Stimulated activated CD4-positive, alpha-beta T cell treated with anti-CD3 and anti-CD28 coated beads, Interleukin-2, amount 100 ng/mL, for 48 hours (primary cell): Measurements from ENCODE around the gene RS1.
A peak's percentile ranks its signal among the peaks of the same experiment; 100 is the strongest.

ENCODE experiments used
- DNase-seq, 2 donors: peaks; one replicate each; pipeline ENCODE4 v3.0.0-alpha.2; 2020

Gene RS1

DNA sequence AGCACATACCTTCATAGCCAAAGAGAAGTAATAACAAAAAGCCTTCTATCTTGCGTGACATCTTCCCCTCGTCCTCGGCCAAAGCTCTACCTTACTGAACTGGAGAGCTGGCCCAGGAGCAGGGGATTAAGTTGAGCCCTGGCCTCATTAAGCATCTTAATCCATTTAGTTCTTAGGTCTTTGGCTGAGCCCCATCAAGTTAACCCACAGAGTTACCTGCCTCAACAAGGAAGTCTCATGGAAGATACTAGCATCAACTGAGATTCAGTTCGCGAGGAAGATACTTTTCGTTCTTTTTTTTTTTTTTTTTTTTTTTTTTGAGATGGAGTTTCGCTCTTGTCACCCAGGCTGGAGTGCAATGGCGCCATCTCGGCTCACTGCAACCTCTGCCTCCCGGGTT, at the start of gene RS1:
Gene RS1 (minus strand): TSS at position 101 of the 400 bp plus-strand sequence. CDS start 40 bp downstream, at position 61.
- no peak for DNase-seq

DNA sequence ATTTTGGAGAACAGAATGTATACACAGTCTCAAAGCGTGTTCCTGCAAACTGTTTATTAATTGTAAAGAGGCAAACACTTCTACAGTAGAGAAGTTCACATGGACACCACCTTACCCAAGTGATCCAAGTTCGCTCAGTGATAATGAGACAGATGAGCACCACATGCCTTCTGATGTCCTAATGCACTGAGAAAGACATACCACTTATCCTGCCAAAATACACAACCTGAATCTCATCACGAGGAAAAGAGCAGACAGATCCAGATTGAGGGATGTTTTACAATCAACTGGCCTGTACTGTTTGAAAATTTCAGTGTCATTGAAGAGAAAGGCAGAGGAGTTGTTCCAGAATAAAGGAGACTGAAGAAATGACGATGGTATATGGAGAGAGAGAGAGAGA, 47.9 kb upstream of the RS1 start:
- no peak for DNase-seq

DNA sequence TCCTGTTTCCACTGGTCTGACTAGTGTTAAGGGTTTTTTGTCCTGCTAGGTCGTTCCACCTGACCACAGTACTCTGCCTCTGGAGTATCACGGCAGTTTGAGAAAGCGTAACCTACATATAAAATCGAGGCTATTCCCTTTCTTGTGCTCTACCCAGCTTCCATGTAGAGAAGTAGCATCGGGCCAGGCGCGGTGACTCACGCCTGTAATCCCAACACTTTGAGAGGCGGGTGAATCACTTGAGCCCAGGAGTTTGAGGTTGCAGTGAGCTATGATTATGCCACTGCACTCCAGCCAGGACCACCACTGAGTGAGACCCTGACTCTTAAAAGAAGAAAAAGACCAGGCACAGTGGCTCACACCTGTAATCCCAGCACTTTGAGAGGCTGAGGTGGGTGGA, 43.0 kb upstream of the RS1 start:
- DNase-seq = no peak

DNA sequence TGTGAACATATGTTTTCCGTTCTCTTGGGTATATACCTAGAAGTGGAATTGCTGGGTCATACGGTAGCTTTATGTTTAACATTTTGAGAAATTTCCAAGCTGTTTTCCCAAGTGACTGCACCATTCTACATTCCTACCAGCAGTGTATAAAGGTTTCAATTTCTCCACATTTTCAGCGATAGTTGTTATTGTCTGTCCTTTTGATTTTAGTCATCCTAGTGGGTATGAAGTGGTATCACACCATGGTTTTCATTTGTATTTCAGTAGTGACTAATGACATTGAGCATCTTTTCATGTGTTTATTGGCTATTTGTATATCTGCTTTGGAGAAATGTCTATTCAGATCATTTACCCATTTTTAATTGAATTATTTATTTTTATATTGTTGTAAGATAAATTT, 37.9 kb upstream of the RS1 start:
- no peak for DNase-seq

DNA sequence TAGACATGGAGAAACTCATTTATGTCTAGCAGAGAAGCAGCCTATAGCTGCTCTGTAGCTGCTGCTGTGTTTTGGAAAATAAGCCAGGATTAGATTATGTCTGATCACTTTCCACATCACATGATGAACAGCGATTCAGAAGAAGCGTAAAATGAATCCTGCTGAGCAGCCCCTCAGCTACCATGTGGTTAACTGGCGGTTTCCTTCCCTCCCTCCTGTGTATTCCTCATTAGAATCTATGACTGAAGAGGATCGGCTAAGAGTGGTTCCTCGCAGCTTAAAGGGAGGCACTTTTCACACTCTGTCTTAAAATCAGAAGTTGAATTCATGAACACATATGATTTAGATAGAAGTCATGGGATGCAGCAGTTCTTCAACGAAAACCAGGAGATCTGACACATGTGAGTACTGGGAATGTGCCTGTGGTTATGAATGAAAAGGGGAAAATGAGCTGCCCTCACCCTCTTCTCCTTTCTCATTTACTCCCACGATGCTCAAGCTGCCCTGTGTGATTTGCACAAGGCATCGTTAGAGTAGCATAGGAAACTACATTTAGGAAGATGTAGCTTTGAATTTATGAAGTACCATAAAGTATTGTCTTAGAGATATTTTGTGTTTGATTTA, 35.6 kb upstream of the RS1 start, which contains the start of gene PPEF1:
Gene PPEF1 (plus strand): TSS at position 220 of the 624 bp plus-strand sequence. CDS start 136 bp downstream, at position 356.
- DNase-seq = no peak

DNA sequence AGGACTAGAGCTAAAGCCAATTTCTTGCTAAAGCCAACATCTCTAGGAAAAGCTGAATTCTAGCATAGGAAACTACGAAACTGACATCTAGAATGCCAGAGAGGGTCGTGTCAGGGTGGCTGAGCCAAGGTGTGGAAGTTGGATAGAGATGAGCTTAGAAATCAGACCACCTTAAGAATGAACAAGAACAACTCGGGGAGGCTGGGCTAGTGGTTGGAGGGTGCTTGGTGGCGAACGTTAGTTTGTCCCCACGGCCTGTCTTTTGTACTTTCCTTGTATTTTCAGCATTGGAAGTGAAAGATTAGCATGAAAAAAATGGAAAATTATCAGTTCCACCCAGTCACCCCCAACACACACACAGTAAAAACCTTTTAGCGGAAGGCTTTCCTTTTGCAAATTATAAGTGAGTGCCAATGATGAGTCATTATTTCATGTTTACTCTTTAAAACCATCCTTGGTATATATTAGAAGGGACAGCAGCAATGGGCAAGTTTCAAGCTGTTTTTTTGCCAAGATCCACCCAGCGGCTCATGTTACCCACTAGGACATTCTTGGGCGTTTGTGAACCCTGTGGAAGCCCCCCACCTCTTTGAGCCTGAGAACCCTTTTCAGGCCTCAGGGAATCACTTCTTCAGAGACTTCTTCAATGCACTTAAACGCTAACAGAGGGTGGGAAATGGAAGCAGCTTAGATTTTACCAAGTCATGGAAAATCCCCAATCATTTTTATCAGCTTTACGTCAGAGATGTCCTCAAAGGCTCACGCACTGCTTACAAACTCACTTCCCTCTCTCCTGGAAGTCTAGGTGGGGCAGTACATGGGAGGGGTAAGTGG, 30.7 kb upstream of the RS1 start:
- DNase-seq = no peak

DNA sequence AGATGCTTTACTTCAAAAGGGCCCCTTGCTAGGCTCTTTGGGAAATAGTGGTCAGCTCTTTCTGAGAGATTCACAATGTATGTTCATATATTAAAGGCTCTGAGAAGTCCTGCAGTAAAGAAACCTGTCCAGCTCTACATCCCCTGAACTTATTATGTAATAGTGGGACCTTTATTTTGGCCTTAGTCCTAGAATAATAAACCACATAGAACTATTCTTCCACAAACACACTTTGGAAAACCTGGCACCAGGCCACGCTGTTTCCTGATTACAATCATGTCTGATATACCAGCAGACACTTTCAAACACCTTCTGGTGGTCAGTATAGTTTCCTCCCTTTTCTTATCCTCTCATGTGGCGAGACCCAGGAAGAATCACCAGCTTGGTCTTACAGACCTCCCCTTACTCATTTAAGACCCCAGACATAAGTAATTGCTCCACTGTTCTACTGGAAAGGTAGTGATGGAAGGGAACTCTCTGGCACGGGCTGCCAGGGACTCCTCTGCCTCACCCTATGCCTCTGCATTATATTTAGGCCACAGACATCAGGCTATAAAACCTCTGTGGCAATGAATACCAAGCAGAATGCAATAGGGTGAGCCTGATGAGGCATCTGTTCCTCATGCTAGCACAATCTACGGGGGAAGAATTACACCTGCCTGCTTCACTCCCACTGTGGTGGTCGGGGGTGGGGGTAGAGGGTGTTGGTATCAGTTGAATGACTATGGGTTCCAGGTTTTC, 29.9 kb upstream of the RS1 start:
- DNase-seq = no peak

DNA sequence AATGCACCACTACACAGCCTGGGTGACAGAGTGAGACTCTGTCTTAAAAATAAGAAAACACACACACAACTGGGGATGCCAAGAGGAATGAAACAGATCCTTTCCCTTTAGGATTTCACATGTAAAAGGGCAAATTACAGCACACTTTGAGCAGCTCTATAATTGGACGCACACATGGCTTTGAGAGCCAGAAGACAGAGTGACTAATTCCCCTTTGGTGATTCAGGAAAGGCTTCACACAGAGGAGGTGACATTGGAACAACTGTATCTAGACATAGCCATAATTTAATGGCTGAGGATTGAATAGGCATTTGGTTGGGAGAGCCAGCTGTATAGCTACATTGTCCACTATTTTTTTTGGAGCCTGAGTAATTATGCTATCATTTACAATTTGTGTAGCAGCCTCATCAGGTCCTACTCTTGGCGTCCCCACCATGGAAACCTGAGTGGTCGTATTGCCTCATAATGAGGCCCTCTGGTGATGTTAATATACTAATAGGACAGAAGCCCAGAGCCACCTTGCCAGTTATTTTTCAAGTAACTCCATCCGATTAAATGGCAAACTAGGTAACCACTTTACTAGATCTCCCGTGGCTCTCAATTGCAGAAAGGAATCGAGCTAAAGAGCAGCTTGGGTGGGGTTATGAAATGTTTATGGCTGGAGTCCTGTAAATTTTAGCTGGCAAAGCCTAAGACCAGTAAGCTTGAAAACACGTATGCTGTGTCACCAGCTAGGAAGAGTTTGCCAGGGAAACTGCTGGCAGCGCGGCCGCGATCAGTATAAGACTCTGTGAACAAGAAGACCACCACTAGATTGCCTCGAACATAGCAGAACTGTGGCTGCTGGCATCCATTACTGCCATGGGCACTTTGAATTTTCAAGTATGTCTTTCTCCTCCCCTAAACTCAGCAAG, 27.1 kb upstream of the RS1 start:
- no peak for DNase-seq

DNA sequence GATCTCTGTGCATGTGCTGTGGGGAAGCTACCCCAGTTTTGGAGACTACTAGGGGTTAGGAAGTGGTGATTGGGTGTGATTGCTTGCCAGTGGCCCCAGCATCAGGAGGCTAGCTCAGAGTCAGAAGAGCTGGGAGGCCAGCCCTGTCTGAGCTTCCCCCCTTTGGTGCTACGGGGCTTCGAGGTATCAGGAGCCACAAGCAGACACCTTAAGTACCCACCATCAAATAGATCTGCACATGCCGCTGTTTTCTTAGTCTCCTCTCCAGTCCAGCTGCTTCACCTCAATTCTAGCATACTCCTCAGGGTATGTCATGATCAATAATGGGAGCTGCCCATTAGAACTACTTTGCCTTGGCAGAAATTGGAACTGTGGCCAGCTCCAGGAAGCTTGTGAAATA, 24.7 kb upstream of the RS1 start:
- no peak for DNase-seq

DNA sequence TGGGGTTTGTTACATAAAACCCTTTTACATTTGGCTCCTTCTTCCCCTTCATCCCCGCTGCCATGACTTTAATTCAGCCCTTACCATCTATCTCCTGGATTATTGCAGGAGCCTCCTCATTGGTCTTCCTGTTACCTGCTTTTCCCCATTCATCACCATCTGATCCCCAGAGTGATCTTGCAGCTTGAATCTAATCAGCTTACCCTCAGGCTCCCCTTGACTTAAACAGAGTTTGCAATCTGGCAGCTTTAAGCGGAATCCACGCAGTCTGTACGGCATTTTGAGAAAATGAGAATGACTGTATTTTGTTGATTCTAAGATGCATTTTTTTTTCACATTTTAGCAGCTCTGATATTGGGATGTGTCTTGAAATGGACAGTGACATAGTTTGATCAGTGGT, 20.6 kb upstream of the RS1 start:
- DNase-seq = no peak

DNA sequence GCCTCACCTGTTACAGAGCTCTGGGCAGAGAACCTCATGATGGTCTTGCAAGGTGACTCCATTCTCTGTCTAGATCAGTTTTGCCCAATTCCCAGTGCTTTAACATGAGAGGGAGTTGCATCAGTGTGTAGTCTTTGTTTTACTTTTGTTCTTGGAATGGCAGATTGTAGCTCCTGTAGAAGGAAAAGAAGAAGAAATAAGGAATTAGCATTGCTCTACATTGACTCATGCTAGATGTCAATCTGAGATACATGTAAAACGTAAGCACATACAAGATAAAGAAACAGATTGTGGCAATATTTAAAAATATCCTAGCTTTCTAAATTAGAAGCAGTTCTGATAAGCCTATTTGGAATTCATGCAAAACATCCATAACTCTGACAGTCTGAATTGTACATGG, 19.5 kb upstream of the RS1 start:
- DNase-seq = no peak

DNA sequence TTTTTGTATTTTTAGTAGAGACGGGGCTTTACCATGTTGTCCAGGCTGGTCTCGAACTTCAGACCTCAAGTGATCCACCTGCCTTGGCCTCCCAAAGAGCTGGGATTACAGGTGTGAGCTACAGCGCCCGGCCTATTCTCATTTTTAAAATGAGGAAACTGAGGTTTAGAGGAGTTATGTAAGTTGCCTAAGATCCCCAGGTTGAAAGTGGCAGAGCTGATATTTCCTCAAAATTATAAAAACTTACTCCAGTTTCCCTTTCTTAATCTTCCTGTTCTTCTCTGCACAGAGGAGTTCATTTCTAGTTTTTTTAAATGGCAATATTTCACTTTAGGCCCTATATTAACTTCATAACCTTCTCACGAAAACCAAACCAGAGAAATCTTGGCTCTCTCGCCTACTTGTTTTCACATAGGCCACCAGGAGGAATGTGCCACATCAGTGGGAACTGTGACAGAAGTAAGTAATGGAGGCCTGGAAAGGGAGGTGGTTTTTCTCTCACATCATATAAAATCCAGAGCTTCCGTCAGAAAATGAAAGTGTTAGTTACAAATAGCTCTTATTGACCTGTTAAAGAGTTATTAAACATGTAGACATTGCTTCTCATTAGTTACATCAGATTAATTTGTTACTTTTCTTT, 16.1 kb upstream of the RS1 start:
- DNase-seq = no peak

DNA sequence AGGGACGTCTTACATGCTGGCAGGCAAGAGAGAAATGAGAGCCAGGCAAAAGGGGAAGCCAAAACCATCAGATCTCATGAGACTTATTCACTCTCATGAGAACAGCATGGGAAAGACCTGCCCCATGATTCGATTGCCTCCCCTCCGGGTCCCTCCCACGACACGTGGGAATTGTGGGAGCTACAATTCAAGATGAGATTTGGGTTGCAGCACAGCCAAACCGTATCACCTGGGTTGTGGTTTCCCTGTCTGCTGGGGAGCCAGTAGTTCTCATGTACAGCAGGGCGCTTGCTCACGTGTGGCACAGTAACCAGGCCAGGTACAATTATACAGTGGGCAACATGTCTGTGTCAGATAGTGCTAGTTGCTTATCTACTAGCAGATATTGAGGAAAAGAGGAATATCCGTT, 11.1 kb upstream of the RS1 start:
- DNase-seq = no peak

DNA sequence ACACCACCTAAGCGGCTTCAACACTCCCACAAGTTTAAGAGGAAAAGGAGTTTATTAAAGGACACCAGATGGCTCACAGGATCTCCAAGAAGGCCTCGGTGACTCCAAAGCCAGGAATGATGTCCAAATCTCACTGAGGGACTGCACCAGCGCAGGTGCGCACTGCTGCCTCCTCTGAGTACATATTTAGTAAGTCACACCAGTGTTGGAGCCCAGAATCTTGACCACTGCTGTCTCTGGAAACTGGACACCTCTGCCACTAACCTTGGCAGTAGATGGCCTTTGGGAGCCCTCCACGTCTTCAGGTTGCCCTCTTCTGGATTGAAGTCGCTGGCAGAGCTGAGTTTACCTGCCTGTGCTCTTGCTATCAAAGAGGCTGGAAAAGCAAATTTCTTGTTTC, 10.1 kb upstream of the RS1 start:
- no peak for DNase-seq

DNA sequence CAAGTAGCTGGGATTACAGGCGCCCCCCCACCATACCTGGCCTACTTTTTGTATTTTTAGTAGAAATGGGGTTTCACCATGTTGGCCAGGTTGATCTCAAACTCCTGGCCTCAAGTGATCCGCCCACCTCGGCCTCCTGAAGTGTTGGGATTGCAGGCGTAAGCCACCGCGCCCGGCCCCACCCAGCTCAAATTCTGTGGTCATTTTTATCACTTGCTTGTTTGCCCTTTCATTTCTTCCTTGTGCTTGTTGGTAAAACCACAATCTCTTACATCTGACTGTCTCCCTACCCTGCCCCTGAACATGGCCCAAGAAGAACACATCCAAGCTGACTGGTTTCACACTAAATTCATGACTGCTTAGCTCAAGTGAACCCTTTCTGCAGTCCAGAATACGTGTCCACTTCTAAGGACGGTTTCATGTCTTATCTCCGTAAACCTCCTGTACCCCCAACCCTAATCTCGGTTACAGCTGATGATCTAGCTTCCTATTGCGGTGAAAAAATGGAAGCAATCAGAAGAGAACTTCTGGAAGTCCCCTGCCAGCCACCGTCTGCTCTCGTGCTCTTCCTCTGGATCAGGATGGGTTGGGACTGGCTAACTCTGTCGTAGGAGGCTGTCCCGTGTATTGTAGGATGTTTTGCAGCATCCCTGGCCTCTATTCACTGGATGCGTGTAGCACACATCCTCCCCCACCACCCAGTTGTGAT, 5.4 kb upstream of the RS1 start:
- no peak for DNase-seq

DNA sequence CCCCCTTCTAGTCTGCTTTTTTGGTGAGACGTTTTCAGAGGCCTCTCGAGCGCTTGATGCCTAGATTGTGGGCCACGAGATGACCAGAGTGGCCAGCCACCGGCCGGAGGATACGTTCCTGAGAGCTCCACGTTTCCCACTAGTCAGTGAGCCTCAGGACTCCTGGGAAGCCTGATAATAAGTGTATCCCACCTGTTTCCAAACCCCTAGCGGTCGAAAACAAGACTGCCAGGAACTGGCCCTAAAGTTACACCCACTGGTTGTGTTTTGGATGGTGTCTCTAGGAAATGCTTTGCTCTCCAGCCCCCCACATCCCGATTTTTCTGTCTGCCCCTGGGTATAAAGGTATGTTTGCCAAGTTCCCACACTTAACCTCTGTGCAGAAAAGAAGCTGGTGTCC, 4.6 kb upstream of the RS1 start:
- no peak for DNase-seq

DNA sequence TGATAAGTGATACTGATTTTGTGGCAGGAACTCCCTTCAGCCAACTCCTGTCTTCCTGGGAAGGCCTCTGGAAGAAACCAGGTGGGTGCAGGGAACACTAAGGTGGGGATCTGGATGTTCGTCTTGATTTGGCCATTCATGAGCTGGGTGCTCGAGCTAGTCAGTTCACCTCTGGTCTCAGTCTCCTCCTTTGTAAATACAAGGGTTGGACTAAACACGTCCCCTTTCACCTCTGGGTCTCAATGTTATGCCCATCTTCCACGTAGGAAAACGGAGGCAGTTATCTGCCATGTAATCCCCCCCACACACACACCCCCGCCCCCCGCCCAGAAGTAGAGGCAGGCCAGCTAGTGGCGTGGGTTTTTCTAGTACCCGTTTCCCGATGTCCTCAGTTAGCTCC, 4.1 kb upstream of the RS1 start:
- no peak for DNase-seq

DNA sequence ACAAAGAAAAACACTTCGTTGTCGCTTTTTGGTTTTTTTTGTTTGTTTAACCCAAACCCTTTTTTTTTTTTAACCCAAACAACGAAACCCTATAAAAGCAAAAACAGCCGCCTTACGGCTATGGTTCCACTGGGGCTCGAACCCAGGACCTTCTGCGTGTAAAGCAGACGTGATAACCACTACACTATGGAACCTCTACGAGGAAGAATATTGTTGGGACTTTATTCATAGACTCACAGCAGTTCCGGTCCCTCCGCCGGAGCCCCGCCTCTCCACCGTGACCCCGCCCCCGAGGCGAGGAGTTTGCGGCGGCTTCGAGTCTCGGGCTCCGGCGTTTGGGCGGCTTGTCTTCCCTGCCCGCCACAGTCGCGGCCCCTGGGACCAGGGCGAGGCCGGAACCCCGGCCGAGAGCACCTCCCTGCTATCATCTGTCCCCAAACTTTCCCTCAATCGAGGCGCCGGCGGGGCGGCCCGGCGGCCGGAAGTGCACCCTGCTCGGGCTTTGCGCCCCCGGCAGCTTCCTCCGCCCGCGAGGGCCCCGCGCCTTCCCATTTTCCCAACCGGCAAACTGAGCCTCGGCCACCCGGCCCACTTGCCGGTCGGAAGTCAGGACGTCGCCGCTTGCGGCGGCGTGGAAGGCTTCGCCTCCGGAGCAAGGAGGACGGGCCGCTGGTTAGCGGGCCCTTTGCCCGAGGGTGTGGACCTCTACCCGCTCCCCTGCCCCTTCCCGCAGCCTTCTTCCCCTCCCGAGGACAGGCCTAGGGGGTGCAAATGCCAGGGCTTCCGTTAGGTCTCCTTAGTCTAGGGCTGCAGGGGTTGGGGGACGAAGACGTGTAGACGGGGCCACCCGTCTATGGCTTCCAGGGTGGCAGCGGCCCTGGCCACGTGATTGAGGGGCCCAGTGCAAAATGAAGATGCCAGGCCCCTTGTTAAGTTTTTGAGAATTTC, 3.2 kb upstream of the RS1 start:
- peak; percentile 70 for DNase-seq

DNA sequence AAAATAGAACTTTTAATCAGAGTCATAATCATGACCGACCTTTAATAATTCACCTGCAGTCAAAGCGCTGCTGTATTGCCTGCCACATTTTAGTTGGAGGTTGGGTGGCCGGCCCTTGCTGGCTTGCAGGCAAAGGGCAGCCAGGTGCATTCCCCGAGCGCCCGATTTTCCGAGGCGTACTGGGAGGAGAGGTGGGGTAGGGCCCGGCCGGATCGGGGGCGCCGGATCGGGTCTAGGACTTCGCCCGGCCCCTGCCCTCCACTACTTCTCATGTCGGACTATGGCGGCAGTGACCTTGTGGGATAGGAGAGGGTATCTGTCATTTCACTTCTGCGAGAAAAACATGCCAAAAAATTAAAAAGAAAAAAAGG, 2.5 kb upstream of the RS1 start:
- peak in 1 of 2 donors; percentile 3 for DNase-seq

DNA sequence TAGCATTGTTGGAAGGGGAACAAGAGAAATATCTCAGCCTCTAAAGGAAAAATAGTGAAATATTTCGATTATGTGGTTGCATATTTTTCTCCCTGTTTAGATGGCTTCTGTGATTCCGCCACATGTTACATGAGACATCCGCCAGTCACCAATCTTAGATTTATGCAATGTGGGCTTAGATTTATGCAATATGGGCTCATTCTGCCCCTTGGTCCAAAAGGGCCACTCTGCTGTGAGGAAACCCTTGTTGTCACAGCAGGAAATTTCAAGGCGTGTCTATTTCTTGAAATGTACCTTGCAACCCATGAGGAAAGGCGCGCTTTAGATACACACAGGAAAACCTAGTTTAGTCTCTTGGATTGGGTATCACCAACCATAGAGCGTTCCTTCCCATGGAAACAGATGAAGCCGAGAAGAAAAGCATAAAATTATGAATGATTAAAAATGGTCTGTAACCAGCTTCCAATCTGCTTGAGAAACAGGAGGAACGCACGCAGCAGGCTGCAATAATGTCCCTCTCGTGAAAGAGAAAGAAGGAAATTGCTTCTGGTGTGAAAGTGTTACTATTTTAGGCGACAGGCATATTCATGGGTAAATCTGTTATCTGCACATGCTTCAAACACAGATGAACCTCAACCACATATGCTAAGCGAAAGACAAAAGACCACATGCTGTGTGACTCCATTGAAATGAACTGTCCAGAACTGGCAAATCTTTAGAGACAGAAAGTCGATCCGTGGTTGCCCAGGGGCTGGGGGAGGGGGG, 3.7 kb downstream of the RS1 start:
- no peak for DNase-seq
